ENCODE results near the gene TUBA1B.

TUBA1B gene

DNA sequence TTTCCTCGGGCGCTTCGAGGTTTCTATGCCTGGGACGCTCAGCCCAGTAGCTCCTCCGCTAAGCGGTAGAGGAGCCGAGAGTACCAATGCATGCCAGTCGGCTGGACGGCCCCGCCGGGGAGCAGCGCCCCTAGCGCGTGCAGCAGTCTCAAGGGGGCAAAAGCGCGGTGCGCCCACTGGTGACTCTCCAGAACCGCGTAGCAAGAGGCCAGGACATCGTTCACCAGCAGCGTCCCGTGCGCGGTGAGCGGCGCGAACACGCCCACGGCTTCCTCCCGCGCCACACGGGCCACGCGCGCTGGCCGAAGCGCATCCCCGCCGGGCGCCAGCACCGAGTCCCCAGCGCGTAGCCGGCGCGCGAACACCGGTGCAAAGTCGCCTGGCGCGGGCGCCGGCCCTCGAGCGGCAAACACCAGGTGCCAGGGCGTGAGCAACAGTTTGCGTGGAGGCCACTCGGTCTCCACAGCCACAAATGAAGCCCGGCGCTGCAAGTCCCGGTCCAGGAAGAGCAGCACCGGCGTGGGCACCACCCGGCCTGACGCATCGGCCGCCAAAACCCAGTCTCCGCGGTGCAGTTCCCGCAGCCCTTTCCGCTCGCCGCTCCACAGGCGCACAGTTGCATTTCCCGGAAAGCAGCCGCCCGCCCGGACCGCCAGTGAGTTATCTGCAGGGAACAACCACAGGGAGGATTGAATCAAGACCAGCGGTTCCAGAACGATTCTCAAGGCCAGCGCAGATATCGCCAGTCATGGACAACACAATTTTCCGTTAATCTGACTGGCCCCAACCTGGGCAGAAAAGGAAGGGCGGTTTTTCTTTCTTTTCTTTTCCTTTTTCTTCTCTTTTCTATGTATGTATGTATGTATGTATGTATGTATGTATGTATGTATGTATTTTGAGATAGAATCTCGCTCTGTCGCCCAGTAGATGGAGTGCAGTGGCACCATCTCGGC lies 41.1 kb downstream of the TUBA1B start:
- no peak for DNase-seq (ENCODE audit: low read depth in 2 of 2)

DNA sequence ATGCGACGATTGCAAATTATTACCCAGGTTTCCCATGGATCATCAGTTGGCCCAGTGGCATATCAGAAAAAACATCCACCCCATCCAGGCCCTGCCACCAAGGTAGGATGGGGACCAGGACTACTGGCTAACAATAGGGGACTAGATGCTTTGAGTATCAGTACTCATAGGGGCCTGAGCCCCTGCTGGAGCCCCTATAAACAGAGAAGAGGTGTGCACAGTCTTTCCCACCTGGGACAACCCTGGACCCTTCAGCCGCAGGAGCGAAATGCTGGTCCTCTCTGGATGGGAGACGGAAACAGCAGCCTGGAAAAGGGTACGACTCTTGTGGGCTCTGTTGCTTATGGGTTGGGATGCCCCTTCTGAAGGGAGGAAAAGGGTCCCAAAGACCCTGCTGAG lies 42.3 kb downstream of the TUBA1B start:
- no peak for DNase-seq (ENCODE audit: low read depth in 2 of 2)

GRCh38 chr12:49088150-49088931 lies 42.9 kb downstream of the TUBA1B start:
- DNase-seq (ENCODE audit: low read depth in 2 of 2), result peak; percentile 40 to 64

DNA sequence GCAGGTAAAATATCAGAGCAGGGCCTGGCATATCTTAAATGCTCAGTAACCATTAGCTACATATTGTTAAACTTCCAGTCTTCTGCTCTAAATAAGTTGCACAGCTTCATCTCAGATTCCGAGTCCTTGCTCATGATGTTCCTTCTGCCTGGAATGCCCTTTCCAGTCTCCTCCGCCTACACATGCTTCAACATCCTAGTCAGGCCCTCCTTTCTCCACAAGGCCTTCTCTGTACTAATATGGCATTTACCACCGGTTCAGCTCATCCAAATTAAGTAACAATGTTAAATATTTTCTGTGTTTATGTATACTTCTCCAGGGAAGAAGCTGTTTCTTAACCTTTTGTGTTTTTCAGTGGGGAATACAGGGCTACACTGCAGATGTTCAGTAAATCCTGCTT lies 45.1 kb downstream of the TUBA1B start:
- DNase-seq (ENCODE audit: low read depth in 2 of 2), result no peak

DNA sequence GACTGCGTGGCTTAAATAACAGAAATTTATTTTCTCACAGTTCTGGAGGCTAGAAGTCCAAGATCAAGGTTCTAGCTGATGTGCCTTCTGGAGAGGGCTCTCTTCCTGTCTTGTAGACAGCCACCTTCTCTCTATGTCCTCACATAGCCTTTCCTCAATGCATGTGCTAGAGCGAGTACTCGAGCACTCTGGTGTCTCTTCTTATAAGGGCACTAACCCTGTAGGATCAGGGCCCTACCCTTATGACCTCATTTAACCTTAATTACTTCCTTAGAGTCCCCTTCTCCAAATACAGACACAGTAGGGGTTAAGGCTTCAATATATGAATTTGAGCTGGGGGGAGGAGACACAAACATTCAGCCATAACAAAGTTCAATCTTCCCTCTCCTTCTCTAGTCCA lies 46.8 kb downstream of the TUBA1B start:
- no peak for DNase-seq (ENCODE audit: low read depth in 2 of 2)

DNA sequence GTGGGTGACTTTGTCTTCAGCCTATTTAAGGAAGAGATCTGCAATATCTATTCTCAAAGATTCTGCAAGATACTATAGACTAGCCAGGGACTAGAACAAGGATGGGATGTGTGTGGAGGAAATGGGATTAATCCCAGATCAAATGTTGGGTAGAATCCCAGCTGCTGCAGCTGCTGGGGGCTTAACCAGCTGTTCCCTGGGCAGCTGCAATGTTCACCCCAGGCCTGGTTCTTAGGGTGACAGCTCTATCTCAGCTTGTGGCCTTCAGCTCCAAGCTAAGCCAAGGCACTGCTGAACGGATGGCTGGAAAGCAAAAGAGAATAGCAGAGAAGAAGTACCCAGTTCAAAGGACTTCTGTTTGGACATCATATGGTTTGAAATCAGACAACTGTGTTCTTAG lies 51.4 kb downstream of the TUBA1B start:
- DNase-seq (ENCODE audit: low read depth in 2 of 2), result no peak

Data from stimulated activated CD4-positive, alpha-beta T cell treated with anti-CD3 and anti-CD28 coated beads, Interleukin-15, amount 100 ng/mL, for 48 hours (primary cell).